ENCODE data around the gene TNFRSF1B. TPM values are rescaled to one million over a fixed set of nuclear protein-coding genes. Genes with fewer than 3 reads are reported as not detected.

TNFRSF1B gene
- total RNA-seq, 3 donors from 2014 or later (not counting 1 experiment from before 2014, with no cell fraction given) = 152 to 173 (median 172) TPM

DNA sequence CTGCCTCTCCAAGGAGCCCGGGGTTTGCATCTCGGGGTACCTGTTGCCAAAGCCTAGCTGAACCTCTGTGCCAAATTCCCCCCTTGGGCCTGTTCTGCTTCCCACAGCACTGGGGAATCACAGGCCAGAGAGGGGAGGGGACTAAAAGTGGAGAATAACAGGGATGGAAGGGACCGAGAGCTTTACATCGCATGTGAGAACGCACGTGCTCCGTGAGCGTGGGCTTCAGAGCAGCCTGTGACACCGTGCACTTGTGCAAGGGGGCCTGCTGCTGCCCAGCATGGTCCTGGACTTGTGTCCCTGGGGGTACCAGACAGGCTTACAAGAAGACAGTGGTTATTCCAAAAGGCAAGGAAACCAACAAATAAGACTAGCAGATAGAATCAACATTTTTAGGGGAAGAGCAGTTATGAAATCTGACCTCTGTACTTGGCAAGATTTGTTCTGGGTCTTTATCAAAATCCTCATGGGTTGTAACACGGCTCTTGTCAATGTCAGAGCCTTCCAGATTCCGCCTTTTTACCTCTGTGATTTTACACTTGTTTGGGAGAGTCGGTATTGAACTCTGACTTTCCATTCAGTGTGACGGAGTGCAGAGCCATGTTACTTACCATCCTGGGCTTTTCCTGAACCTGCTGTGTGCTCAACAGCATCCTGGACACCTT is 36.2 kb upstream of the TNFRSF1B start:
- Mint-ChIP-seq H3K27me3 (ENCODE audit: low read depth in 2 of 2) (no peaks in the 10 kb centered on the region), H3K4me3 (no peak overlapping the region), H3K4me1 (peaks cover 21 to 35% of the 10 kb centered on the region in 2 donors), H3K9me3 (no peaks in the 10 kb centered on the region), H3K36me3 (no peaks in the 10 kb centered on the region), H3K27ac (peak overlapping the region in 1 of 2 donors; percentile 34)
- no peak for ATAC-seq
- no peak overlapping the region for H3K27ac ChIP-seq (ENCODE audit: low read length)
- H3K36me3 ChIP-seq (ENCODE audit: control insufficient read depth, insufficient read depth, low read length) = no peaks in the 10 kb centered on the region
- H3K9me3 ChIP-seq (ENCODE audit: control insufficient read depth, insufficient read depth, low read length) = no peaks in the 10 kb centered on the region
- TF ChIP-seq, protein P1, sequence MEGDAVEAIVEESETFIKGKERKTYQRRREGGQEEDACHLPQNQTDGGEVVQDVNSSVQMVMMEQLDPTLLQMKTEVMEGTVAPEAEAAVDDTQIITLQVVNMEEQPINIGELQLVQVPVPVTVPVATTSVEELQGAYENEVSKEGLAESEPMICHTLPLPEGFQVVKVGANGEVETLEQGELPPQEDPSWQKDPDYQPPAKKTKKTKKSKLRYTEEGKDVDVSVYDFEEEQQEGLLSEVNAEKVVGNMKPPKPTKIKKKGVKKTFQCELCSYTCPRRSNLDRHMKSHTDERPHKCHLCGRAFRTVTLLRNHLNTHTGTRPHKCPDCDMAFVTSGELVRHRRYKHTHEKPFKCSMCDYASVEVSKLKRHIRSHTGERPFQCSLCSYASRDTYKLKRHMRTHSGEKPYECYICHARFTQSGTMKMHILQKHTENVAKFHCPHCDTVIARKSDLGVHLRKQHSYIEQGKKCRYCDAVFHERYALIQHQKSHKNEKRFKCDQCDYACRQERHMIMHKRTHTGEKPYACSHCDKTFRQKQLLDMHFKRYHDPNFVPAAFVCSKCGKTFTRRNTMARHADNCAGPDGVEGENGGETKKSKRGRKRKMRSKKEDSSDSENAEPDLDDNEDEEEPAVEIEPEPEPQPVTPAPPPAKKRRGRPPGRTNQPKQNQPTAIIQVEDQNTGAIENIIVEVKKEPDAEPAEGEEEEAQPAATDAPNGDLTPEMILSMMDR (IDR thresholded peaks at IDR 0.05) = no peak
- H3K27me3 ChIP-seq (ENCODE audit: control insufficient read depth, insufficient read depth, low read length) = no peaks in the 10 kb centered on the region
- peaks cover 47% of the 10 kb centered on the region for H3K4me1 ChIP-seq (ENCODE audit: control insufficient read depth, insufficient read depth, low read length)
- no peak overlapping the region for H3K4me3 ChIP-seq (ENCODE audit: low read length)
- WGBS (ENCODE audit: insufficient coverage) = 89% methylated on average over 13 of the region's 13 CpGs
- intact Hi-C loops (cut with micrococcal nuclease) = no loop called here
- DNase-seq = no peak

GRCh38 chr1:12132078-12132477 is 34.7 kb upstream of the TNFRSF1B start:
- WGBS (ENCODE audit: insufficient coverage) = 74% methylated on average over 8 of the region's 8 CpGs
- Mint-ChIP-seq H3K27ac (peak overlapping the region; percentile 91 to 96), H3K4me1 (peaks cover 15 to 21% of the 10 kb centered on the region in 2 donors), H3K27me3 (ENCODE audit: low read depth in 2 of 2) (no peaks in the 10 kb centered on the region), H3K9me3 (no peaks in the 10 kb centered on the region), H3K4me3 (peak overlapping the region; percentile 13), H3K36me3 (no peaks in the 10 kb centered on the region)
- Histone ChIP-seq H3K9me3 (ENCODE audit: control insufficient read depth, insufficient read depth, low read length) (no peaks in the 10 kb centered on the region), H3K27me3 (ENCODE audit: control insufficient read depth, insufficient read depth, low read length) (no peaks in the 10 kb centered on the region), H3K27ac (ENCODE audit: low read length) (peak overlapping the region; percentile 95), H3K4me3 (ENCODE audit: low read length) (no peak overlapping the region), H3K4me1 (ENCODE audit: control insufficient read depth, insufficient read depth, low read length) (peaks cover 37% of the 10 kb centered on the region), H3K36me3 (ENCODE audit: control insufficient read depth, insufficient read depth, low read length) (no peaks in the 10 kb centered on the region)
- TF ChIP-seq, protein P1 (IDR thresholded peaks at IDR 0.05) = no peak
- intact Hi-C loops (cut with micrococcal nuclease) = loop anchor here (1.0 kb wide), 1 partner anchor 25 kb away; no protein-coding TSS in a partner anchor
- no peak for DNase-seq
- no peak for ATAC-seq

- intact Hi-C loops (cut with micrococcal nuclease) = no loop called here
- H3K36me3 ChIP-seq (ENCODE audit: control insufficient read depth, insufficient read depth, low read length) = no peaks in the 10 kb centered on the region
- ATAC-seq (no peak), DNase-seq (no peak)
- H3K27me3 Mint-ChIP-seq (ENCODE audit: low read depth in 2 of 2) = no peaks in the 10 kb centered on the region
- TF ChIP-seq, protein P1 (IDR thresholded peaks at IDR 0.05) = no peak
- no peaks in the 10 kb centered on the region for H3K27me3 ChIP-seq (ENCODE audit: control insufficient read depth, insufficient read depth, low read length)
- H3K27ac ChIP-seq (ENCODE audit: low read length) = no peak overlapping the region
- no peaks in the 10 kb centered on the region for H3K9me3 ChIP-seq (ENCODE audit: control insufficient read depth, insufficient read depth, low read length)
- H3K27ac Mint-ChIP-seq = peak overlapping the region in 1 of 2 donors; percentile 96
- no peak overlapping the region for H3K4me3 Mint-ChIP-seq
- H3K36me3 Mint-ChIP-seq = no peaks in the 10 kb centered on the region
- H3K4me1 ChIP-seq (ENCODE audit: control insufficient read depth, insufficient read depth, low read length) = peaks cover 37% of the 10 kb centered on the region
- H3K4me3 ChIP-seq (ENCODE audit: low read length) = no peak overlapping the region
- H3K4me1 Mint-ChIP-seq = peaks cover 15 to 27% of the 10 kb centered on the region in 2 donors
- WGBS (ENCODE audit: insufficient coverage) = 97% methylated on average over 10 of the region's 10 CpGs
- H3K9me3 Mint-ChIP-seq = no peaks in the 10 kb centered on the region
These were observed 32.1 kb upstream of the TNFRSF1B start for GRCh38 chr1:12134716-12135115.

GRCh38 chr1:12135612-12136011 is 31.2 kb upstream of the TNFRSF1B start:
- no peaks in the 10 kb centered on the region for H3K9me3 ChIP-seq (ENCODE audit: control insufficient read depth, insufficient read depth, low read length)
- ATAC-seq (no peak), DNase-seq (no peak)
- peaks cover 15 to 27% of the 10 kb centered on the region in 2 donors for H3K4me1 Mint-ChIP-seq
- no peaks in the 10 kb centered on the region for H3K36me3 Mint-ChIP-seq
- no peaks in the 10 kb centered on the region for H3K36me3 ChIP-seq (ENCODE audit: control insufficient read depth, insufficient read depth, low read length)
- H3K27ac Mint-ChIP-seq = peak overlapping the region in 1 of 2 donors; percentile 17
- H3K27me3 ChIP-seq (ENCODE audit: control insufficient read depth, insufficient read depth, low read length) = no peaks in the 10 kb centered on the region
- peaks cover 43% of the 10 kb centered on the region for H3K4me1 ChIP-seq (ENCODE audit: control insufficient read depth, insufficient read depth, low read length)
- intact Hi-C loops (cut with micrococcal nuclease) = no loop called here
- no peak overlapping the region for H3K4me3 Mint-ChIP-seq
- no peak overlapping the region for H3K4me3 ChIP-seq (ENCODE audit: low read length)
- H3K9me3 Mint-ChIP-seq = no peaks in the 10 kb centered on the region
- H3K27me3 Mint-ChIP-seq (ENCODE audit: low read depth in 2 of 2) = no peaks in the 10 kb centered on the region
- TF ChIP-seq, protein P1 (IDR thresholded peaks at IDR 0.05) = no peak
- no peak overlapping the region for H3K27ac ChIP-seq (ENCODE audit: low read length)
- WGBS (ENCODE audit: insufficient coverage) = 89% methylated on average over 5 of the region's 6 CpGs
